GM12801 (cell line): Measurements from ENCODE around the gene B3GNT7.

ENCODE experiments used
- CTCF ChIP-seq: IDR thresholded peaks from one replicate; pipeline ENCODE4 v1.5.1; 2011; ENCODE audit warnings: control low read depth; ENCODE audit not compliant: insufficient read length; ENCODE audit errors: extremely low read depth

B3GNT7 gene

GRCh38 chr2:231418820-231419640 is 23.5 kb downstream of the B3GNT7 start:
- TF ChIP-seq CTCF: no peak

GRCh38 chr2:231421051-231421580 is 25.6 kb downstream of the B3GNT7 start:
- TF ChIP-seq CTCF: no peak

- no peak for TF ChIP-seq CTCF
Observed at GRCh38 chr2:231422056-231422455, 26.5 kb downstream of the B3GNT7 start.

GRCh38 chr2:231423176-231423575 is 27.7 kb downstream of the B3GNT7 start:
- no peak for TF ChIP-seq CTCF

- no peak for TF ChIP-seq CTCF
Observed at GRCh38 chr2:231425291-231425810, 29.8 kb downstream of the B3GNT7 start.

GRCh38 chr2:231425811-231426703 is 30.5 kb downstream of the B3GNT7 start:
- TF ChIP-seq CTCF: no peak

- TF ChIP-seq CTCF: no peak
Observed at GRCh38 chr2:231427116-231427515, 31.6 kb downstream of the B3GNT7 start.
